Esophagus (tissue), 2 donors: Measurements from ENCODE around the gene EVA1C. TPM values are rescaled to one million over a fixed set of nuclear protein-coding genes. Genes with fewer than 3 reads are reported as not detected.
"Not testable (repeated sequence)": the region's sequence is repeated elsewhere in the genome, so short reads cannot be mapped to it uniquely, and the experiment has no call there.

Experiments
- H3K27ac ChIP-seq, 2 donors: one replicate each; pipeline ENCODE4 v1.5.1; 2013; ENCODE audit warnings: low read depth in 2 of 2, mild to moderate bottlenecking in 2 of 2, inconsistent platforms in 1 of 2, low read length in 1 of 2, moderate library complexity in 1 of 2
- H3K27me3 ChIP-seq, 2 donors: one replicate each; pipeline ENCODE4 v1.6.1; 2013; ENCODE audit warnings: low read length in 2 of 2, control low read depth in 1 of 2, mild to moderate bottlenecking in 1 of 2; ENCODE audit not compliant: insufficient read depth in 2 of 2, control insufficient read depth in 1 of 2
- H3K36me3 ChIP-seq, 2 donors: one replicate each; pipeline ENCODE4 v1.6.1; 2013; ENCODE audit warnings: low read length in 1 of 2; ENCODE audit not compliant: control insufficient read depth in 2 of 2, insufficient read depth in 2 of 2
- H3K4me1 ChIP-seq, 2 donors: one replicate each; pipeline ENCODE4 v1.6.1; 2013; ENCODE audit warnings: low read length in 1 of 2; ENCODE audit not compliant: control insufficient read depth in 2 of 2, insufficient read depth in 2 of 2
- H3K4me3 ChIP-seq, 2 donors: one replicate each; pipeline ENCODE4 v1.5.1; 2013; ENCODE audit warnings: low read length in 2 of 2, mild to moderate bottlenecking in 2 of 2, low read depth in 1 of 2, moderate library complexity in 1 of 2
- H3K9me3 ChIP-seq, 2 donors: one replicate each; pipeline ENCODE4 v1.6.1; 2013; ENCODE audit warnings: mild to moderate bottlenecking in 2 of 2, low read depth in 1 of 2, low read length in 1 of 2, moderate library complexity in 1 of 2; ENCODE audit not compliant: control insufficient read depth in 2 of 2, insufficient read depth in 1 of 2
- WGBS, 2 donors: extraction: QIAGEN DNeasy Blood & Tissue Kit; methylation state at CpG; one replicate each; pipeline ENCODE4 v1.1.7; 2013; 5-methylcytosine and 5-hydroxymethylcytosine counted together
- polyA plus RNA-seq, 2 donors: library from polyadenylated mRNA; stranded (reverse); fragments of 200-250 nt; gene quantifications; one replicate each; pipeline ENCODE4 v1.2.3, GENCODE V29; 2013
- donor health status: healthy with polysubstance abuse.
- donor health status: Bipolar disorder and iron deficiency.

Gene EVA1C
- polyA plus RNA-seq, 2 donors = 18.3 to 21.1 TPM

DNA sequence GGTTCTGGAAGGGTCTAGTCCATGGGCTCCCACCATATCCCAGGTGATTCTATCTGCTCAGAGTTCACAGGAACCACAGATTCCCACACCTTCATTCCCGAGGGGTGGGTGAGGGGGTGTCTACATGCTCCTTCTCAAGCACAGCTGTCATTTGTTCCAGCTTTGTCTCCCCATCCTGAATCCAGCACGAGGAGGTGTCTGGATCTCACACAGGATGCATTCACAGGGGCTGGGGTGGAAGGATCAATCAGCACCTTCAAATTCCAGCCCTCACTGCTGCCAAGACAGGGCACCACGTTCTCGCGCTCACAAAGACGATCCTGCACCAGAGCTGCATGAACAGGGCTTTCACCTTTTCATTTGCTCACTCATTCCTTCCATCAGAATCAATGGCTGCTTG, 120.1 kb downstream of the EVA1C start:
- Histone ChIP-seq H3K4me3 (no peak overlapping the region), H3K27ac (no peak overlapping the region), H3K27me3 (no peaks in the 10 kb centered on the region), H3K36me3 (peaks cover 0 to 2% of the 10 kb centered on the region in 2 donors), H3K4me1 (no peaks in the 10 kb centered on the region), H3K9me3 (no peaks in the 10 kb centered on the region)
- 70 to 80% methylated on average over 6 of the region's 6 CpGs for WGBS, 2 donors

DNA sequence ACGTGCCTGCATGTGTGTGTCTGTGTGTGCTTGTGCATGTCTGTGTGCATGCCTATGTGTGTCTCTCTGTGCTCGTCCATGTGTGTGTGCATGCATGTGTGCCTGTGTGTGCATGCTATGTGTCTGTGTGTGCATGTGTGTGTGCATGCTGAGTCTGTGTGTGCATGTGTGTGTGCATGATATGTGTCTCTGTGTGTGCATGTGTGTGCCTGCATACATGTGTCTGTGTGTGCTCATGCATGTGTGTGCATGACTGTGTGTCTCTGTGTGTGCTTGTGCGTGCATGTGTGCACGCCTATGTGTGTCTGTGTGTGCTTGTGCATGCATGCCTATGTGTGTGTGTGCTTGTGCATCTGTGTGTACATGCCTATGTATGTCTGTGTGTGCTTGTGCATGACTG, 120.5 kb downstream of the EVA1C start:
- Histone ChIP-seq H3K36me3 (peaks cover 0 to 2% of the 10 kb centered on the region in 2 donors), H3K27ac (no peak overlapping the region), H3K27me3 (no peaks in the 10 kb centered on the region), H3K4me3 (no peak overlapping the region), H3K4me1 (no peaks in the 10 kb centered on the region), H3K9me3 (no peaks in the 10 kb centered on the region)
- 77 to 85% methylated on average over 4 of the region's 4 CpGs for whole genome bisulfite sequencing, 2 donors

DNA sequence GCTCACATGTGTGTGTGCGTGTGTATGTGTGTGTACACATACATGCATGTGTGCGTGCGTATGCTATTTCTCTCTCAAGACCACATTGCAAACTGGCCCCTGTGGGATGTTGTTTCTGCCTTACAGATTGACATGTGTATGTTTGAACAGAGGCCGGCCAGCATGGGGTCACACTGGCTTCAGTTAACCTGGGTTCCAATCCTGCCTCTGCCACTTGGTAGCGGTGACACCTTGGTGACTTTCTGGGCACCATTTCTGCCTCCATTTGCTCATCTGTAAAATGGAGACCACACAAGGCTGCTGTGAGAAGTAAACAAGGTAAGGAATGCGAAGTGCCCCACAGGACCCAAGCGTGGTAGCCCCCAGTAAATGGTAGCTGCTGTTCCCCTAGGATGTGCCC, 121.1 kb downstream of the EVA1C start:
- no peak overlapping the region for H3K27ac ChIP-seq
- no peaks in the 10 kb centered on the region for H3K4me1 ChIP-seq
- no peaks in the 10 kb centered on the region for H3K9me3 ChIP-seq
- WGBS, 2 donors = 95 to 98% methylated on average over 7 of the region's 7 CpGs
- H3K4me3 ChIP-seq = no peak overlapping the region
- H3K36me3 ChIP-seq = peaks cover 0 to 2% of the 10 kb centered on the region in 2 donors
- H3K27me3 ChIP-seq = no peaks in the 10 kb centered on the region

DNA sequence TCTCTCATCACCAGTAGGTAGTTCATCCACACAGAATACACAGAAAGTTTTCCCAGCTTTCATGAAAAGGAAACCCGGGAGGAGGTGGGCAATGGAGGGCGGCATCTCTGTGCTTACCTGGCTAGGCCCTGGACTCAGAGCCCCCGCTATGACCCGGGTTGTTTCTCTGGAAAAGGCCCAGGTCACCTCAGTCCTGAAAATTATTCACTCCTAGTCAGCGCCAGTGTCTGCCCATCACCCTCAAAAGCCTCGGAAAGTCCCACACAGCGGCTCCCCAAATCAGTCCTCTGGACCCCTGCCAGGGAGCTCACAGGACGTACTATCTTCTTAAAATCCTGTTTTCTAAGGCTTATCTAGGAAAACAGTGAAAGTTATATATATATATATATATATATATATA, 121.6 kb downstream of the EVA1C start:
- no peaks in the 10 kb centered on the region for H3K4me1 ChIP-seq
- no peak overlapping the region for H3K27ac ChIP-seq
- no peaks in the 10 kb centered on the region for H3K27me3 ChIP-seq
- no peak overlapping the region for H3K4me3 ChIP-seq
- WGBS, 2 donors = 83 to 90% methylated on average over 8 of the region's 8 CpGs
- H3K9me3 ChIP-seq = no peaks in the 10 kb centered on the region
- peaks cover 0 to 2% of the 10 kb centered on the region in 2 donors for H3K36me3 ChIP-seq

DNA sequence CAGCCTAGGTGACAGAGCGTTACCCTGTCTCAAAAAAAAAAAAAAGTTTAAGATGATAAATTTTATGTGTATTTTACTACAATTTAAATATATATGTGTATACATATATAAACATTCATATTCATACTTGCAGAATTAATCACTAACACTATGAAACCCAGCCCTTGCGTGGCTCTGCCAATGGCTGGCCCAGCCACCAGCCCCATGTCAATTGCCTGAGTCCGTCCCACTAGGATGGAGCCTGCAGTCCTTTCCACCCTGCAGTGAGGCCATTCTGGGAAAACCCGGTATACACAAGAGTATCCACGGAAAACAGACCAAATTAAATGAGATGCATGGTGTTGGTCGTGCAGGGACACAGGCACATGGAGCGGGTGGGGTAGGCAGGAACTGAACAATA, 123.1 kb downstream of the EVA1C start:
- Histone ChIP-seq H3K9me3 (no peaks in the 10 kb centered on the region), H3K4me3 (no peak overlapping the region), H3K4me1 (no peaks in the 10 kb centered on the region), H3K27me3 (no peaks in the 10 kb centered on the region), H3K27ac (no peak overlapping the region), H3K36me3 (peaks cover 0 to 2% of the 10 kb centered on the region in 2 donors)
- 94 to 95% methylated on average over 7 of the region's 7 CpGs for WGBS, 2 donors

DNA sequence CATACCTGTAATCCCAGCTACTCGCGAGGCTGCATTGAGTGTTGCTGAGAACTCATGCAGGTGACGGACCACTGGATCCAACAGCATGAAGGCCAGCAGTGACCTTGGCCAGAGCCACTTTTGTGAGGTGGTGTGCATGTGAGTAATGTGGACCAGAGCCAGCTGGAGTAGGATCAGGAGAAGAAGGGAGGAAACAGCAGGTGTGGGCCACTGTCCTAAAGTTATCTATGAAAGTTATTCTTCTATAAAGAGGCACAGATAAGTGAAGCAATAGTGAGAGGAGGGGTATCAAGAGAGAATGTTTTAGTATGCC, 125.0 kb downstream of the EVA1C start:
- Histone ChIP-seq H3K27ac (no peak overlapping the region), H3K27me3 (no peaks in the 10 kb centered on the region), H3K9me3 (no peaks in the 10 kb centered on the region), H3K4me1 (no peaks in the 10 kb centered on the region), H3K36me3 (peaks cover 0 to 2% of the 10 kb centered on the region in 2 donors), H3K4me3 (no peak overlapping the region)
- 83 to 98% methylated on average over 3 of the region's 3 CpGs for WGBS, 2 donors

DNA sequence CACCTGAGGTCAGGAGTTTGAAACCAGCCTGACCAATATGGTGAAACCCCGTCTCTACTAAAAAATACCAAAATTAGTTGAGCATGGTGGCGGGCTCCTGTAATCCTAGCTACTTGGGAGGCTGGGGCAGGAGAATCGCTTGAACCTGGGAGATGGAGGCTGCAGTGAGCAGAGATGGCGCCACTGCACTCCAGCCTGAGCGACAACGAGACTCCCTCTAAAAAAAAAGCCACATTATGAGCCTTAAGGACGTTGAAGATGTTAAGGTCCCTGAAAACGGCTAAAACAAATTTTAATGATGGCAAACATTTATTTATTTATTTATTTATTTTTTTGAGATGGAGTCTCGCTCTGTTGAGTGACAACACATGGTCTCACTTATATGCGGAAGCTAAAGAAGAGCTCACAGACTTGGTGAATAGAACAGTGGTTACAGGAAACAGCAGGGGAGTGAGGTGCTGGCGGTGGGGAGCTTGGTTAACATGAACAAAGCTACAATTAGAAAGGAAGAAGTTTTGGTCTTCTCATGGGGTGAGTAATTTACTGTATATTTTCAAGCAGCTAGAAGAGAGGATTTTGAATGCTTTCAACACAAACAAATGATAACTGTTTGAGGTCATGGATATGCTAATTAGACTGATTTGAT, 125.8 kb downstream of the EVA1C start:
- H3K36me3 ChIP-seq = no peaks in the 10 kb centered on the region
- no peak overlapping the region for H3K27ac ChIP-seq
- H3K27me3 ChIP-seq = no peaks in the 10 kb centered on the region
- no peaks in the 10 kb centered on the region for H3K9me3 ChIP-seq
- H3K4me3 ChIP-seq = no peak overlapping the region
- H3K4me1 ChIP-seq = no peaks in the 10 kb centered on the region
- WGBS, 2 donors = 77 to 82% methylated on average over 11 of the region's 11 CpGs

DNA sequence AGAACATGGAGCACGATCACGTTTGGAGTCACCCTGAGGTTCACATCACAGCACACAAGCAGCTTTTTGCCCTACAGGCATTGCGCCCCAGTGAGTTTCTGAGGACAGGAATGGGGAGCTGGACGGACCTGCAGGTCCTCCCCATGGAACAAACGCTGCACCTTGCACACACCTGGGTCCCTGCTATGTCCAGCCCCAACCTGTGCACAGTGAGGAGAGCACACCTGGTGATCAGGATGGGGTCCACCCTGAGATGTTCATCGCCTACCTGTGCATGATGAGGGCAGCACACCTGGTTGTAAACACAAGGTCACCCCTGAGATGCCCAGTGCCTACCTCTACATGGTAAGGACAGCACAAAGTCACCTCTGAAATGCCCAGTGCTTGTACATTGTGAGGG, 126.9 kb downstream of the EVA1C start:
- no peaks in the 10 kb centered on the region for H3K27me3 ChIP-seq
- no peaks in the 10 kb centered on the region for H3K4me1 ChIP-seq
- H3K9me3 ChIP-seq = no peaks in the 10 kb centered on the region
- H3K36me3 ChIP-seq = no peaks in the 10 kb centered on the region
- WGBS, 2 donors = 79 to 88% methylated on average over 6 of the region's 6 CpGs
- H3K4me3 ChIP-seq = no peak overlapping the region
- H3K27ac ChIP-seq = no peak overlapping the region

DNA sequence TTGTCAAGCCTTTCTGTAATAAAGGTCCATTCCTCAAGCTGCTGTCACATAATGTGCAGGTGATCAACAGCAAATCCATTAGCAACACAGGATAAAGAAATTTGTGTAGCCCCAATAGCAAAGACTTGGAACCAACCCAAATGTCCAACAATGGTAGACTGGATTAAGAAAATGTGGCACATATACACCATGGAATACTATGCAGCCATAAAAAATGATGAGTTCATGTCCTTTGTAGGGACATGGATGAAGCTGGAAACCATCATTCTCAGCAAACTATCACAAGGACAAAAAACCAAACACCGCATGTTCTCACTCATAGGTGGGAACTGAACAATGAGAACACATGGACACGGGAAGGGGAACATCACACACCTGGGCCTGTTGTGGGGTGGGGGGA, 130.6 kb downstream of the EVA1C start:
- not testable (repeated sequence) for H3K9me3 ChIP-seq, H3K36me3 ChIP-seq, H3K4me3 ChIP-seq, H3K4me1 ChIP-seq, H3K27ac ChIP-seq, H3K27me3 ChIP-seq
- WGBS, 2 donors = 90 to 98% methylated on average over 1 to 2 of the region's 2 CpGs

DNA sequence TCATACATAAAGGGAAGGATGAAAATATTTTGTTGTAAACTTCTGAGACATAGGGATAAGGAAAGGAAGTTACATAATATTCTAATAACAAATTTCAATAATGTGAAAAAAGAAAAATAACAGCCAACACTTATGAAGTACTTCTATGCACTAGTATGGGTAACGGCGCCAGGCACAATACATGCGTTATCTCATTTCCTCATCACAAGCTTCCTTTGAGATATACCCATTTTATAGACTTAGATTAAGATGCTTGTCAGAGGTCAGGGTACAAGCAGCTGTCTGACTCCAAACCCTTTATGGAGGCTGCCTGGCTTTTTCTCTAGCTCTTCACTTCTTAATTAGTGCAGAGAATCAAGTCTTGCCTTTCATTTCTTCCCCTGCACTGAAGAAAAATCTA, 131.5 kb downstream of the EVA1C start:
- WGBS, 2 donors = 74 to 81% methylated on average over 3 of the region's 3 CpGs

More for the DNA sequence above, 131.5 kb downstream of the EVA1C start:
- Histone ChIP-seq H3K36me3 (no peaks in the 10 kb centered on the region), H3K9me3 (no peaks in the 10 kb centered on the region), H3K27me3 (no peaks in the 10 kb centered on the region), H3K4me3 (no peak overlapping the region), H3K27ac (no peak overlapping the region), H3K4me1 (no peaks in the 10 kb centered on the region)
